IMR-90 (cell line): Measurements from ENCODE around the gene DCDC2B. TPM values are rescaled to one million over a fixed set of nuclear protein-coding genes. Genes with fewer than 3 reads are reported as not detected.

Source experiments
- ATAC-seq: fragments of 200-7000 bp; cut with Tn5 transposase; 2 replicates; pipeline ENCODE4 v1.9.1; 2020; ENCODE audit warnings: low read depth, mild to moderate bottlenecking, moderate library complexity
- BruUV-seq: library from RNA; stranded (reverse); fragments of 400-500 nt; replicated peaks from 2 replicates; lab custom pipeline; 2021; lab: Mats Ljungman, UMichigan
- CTCF ChIA-PET: fragments of 300-600 bp; formaldehyde crosslinking; extraction: SDS; loops from one replicate; lab custom pipeline; 2021; ENCODE audit warnings: antibody characterized with exemption; lab: Yijun Ruan, JAX
- POLR2A ChIA-PET: fragments of 300-600 bp; sonication (Branson Sonifier 250); formaldehyde crosslinking; loops from one replicate; lab custom pipeline; 2022; ENCODE audit warnings: antibody characterized with exemption; ENCODE audit not compliant: unreplicated experiment; lab: Charles Lee
- DNase-seq: peaks from one replicate; pipeline ENCODE4 v3.0.0; 2013
- H2AFZ ChIP-seq: replicated peaks from 2 replicates; pipeline ENCODE3; 2013; ENCODE audit warnings: low read length, mild to moderate bottlenecking; ENCODE audit not compliant: poor library complexity
- H2AK5ac ChIP-seq: 2 replicates; pipeline ENCODE4 v1.6.1; 2013; ENCODE audit warnings: low read depth, low read length, inconsistent platforms
- H2AK9ac ChIP-seq: replicated peaks from 2 replicates; pipeline ENCODE3; 2013; ENCODE audit warnings: mild to moderate bottlenecking, low read depth, low read length, moderate library complexity; ENCODE audit not compliant: poor library complexity
- H2BK120ac ChIP-seq: 2 replicates; pipeline ENCODE4 v1.6.1; 2013; ENCODE audit warnings: low read depth, low read length, inconsistent platforms
- H2BK15ac ChIP-seq: 3 replicates; pipeline ENCODE4 v1.6.1; 2013; ENCODE audit warnings: low read depth, low read length, inconsistent platforms
- H2BK20ac ChIP-seq: 2 replicates; pipeline ENCODE4 v1.6.1; 2013; ENCODE audit warnings: low read depth, mild to moderate bottlenecking, inconsistent platforms, low read length, moderate library complexity
- H2BK5ac ChIP-seq: 2 replicates; pipeline ENCODE4 v1.6.1; 2013; ENCODE audit warnings: mild to moderate bottlenecking, low read depth, low read length, inconsistent platforms; ENCODE audit not compliant: poor library complexity, severe bottlenecking
- H3K14ac ChIP-seq: replicated peaks from 2 replicates; pipeline ENCODE4 v1.6.1; 2013; ENCODE audit warnings: low read depth, low read length, inconsistent platforms
- H3K18ac ChIP-seq: 2 replicates; pipeline ENCODE4 v1.6.1; 2013; ENCODE audit warnings: low read depth, low read length, control low read depth
- H3K23ac ChIP-seq: 2 replicates; pipeline ENCODE4 v1.6.1; 2013; ENCODE audit warnings: low read depth, low read length, inconsistent platforms
- H3K27ac ChIP-seq: 2 replicates; pipeline ENCODE4 v1.5.1; 2013; ENCODE audit warnings: mild to moderate bottlenecking, control low read depth, low read length; ENCODE audit not compliant: insufficient read depth
- H3K27me3 ChIP-seq: 2 replicates; pipeline ENCODE4 v1.6.1; 2013; ENCODE audit warnings: low read length; ENCODE audit not compliant: control insufficient read depth, insufficient read depth
- H3K36me3 ChIP-seq: 2 replicates; pipeline ENCODE4 v1.6.1; 2013; ENCODE audit warnings: low read length, mixed read lengths; ENCODE audit not compliant: control insufficient read depth, insufficient read depth
- H3K4ac ChIP-seq: 2 replicates; pipeline ENCODE4 v1.6.1; 2013; ENCODE audit warnings: low read depth, low read length, inconsistent platforms
- H3K4me1 ChIP-seq: 2 replicates; pipeline ENCODE4 v1.6.1; 2013; ENCODE audit warnings: low read length, mixed read lengths; ENCODE audit not compliant: control insufficient read depth, insufficient read depth
- H3K4me2 ChIP-seq: 2 replicates; pipeline ENCODE4 v1.6.1; 2013; ENCODE audit warnings: low read depth, mild to moderate bottlenecking, control low read depth, low read length, moderate library complexity
- H3K4me3 ChIP-seq: 2 replicates; pipeline ENCODE4 v1.5.1; 2013; ENCODE audit warnings: low read depth, mild to moderate bottlenecking, control low read depth, low read length, moderate library complexity; ENCODE audit not compliant: insufficient read depth
- H3K56ac ChIP-seq: 2 replicates; pipeline ENCODE4 v1.6.1; 2013; ENCODE audit warnings: low read length, inconsistent platforms; ENCODE audit not compliant: insufficient read depth; ENCODE audit errors: extremely low read depth
- H3K79me1 ChIP-seq, 2 experiments: 2 replicates each; pipeline ENCODE4 v1.6.1; 2013; ENCODE audit warnings: low read length in 2 of 2, inconsistent platforms in 1 of 2, low read depth in 1 of 2
- H3K9ac ChIP-seq: 2 replicates; pipeline ENCODE4 v1.6.1; 2013; ENCODE audit warnings: low read depth, low read length, control low read depth
- H3K9me1 ChIP-seq: 2 replicates; pipeline ENCODE4 v1.6.1; 2013; ENCODE audit warnings: low read length, inconsistent platforms; ENCODE audit not compliant: insufficient read depth
- H3K9me3 ChIP-seq: 2 replicates; pipeline ENCODE4 v1.6.1; 2013; ENCODE audit warnings: low read length; ENCODE audit not compliant: control insufficient read depth, insufficient read depth
- H4K20me1 ChIP-seq: 2 replicates; pipeline ENCODE4 v1.6.1; 2013; ENCODE audit warnings: low read length, inconsistent platforms; ENCODE audit not compliant: insufficient read depth
- H4K5ac ChIP-seq: 2 replicates; pipeline ENCODE4 v1.6.1; 2013; ENCODE audit warnings: mild to moderate bottlenecking, low read depth, low read length, control low read depth
- H4K8ac ChIP-seq, 2 experiments: 2 replicates each; pipeline ENCODE4 v1.6.1; 2013; ENCODE audit warnings: low read depth in 2 of 2, low read length in 2 of 2, control low read depth in 1 of 2, inconsistent platforms in 1 of 2
- H4K91ac ChIP-seq: 2 replicates; pipeline ENCODE4 v1.6.1; 2013; ENCODE audit warnings: low read depth, low read length, inconsistent platforms; ENCODE audit not compliant: insufficient read depth
- BHLHE40 ChIP-seq: fragments of 150-350 bp; IDR thresholded peaks from 2 replicates; pipeline ENCODE4 v1.6.1; 2016; ENCODE audit warnings: mild to moderate bottlenecking, low read depth, low read length
- CEBPB ChIP-seq: IDR thresholded peaks from 2 replicates; pipeline ENCODE4 v1.6.1; 2012; ENCODE audit warnings: low read depth, low read length, improper control_type of control experiment
- CHD1 ChIP-seq: IDR thresholded peaks from 2 replicates; pipeline ENCODE4 v1.6.1; 2012; ENCODE audit warnings: low read depth, low read length, improper control_type of control experiment
- CTCF ChIP-seq: conservative IDR thresholded peaks from 2 replicates; pipeline ENCODE4 v1.5.1; 2012; ENCODE audit warnings: mild to moderate bottlenecking, low read depth, low read length, improper control_type of control experiment
- FOS ChIP-seq: fragments of 150-350 bp; IDR thresholded peaks from 2 replicates; pipeline ENCODE4 v1.6.1; 2016; ENCODE audit warnings: low read depth, low read length
- MAFK ChIP-seq: IDR thresholded peaks from 2 replicates; pipeline ENCODE4 v1.6.1; 2012; ENCODE audit warnings: low read depth, low read length, improper control_type of control experiment
- MAZ ChIP-seq: IDR thresholded peaks from 2 replicates; pipeline ENCODE4 v1.6.1; 2012; ENCODE audit warnings: low read depth, mild to moderate bottlenecking, low read length, improper control_type of control experiment, moderate library complexity, borderline replicate concordance
- MXI1 ChIP-seq: IDR thresholded peaks from 2 replicates; pipeline ENCODE4 v1.6.1; 2012; ENCODE audit warnings: low read depth, mild to moderate bottlenecking, low read length, moderate library complexity, borderline replicate concordance
- POLR2A ChIP-seq: IDR thresholded peaks from 2 replicates; pipeline ENCODE4 v1.6.1; 2012; ENCODE audit warnings: mild to moderate bottlenecking, low read depth, low read length
- RAD21 ChIP-seq: IDR thresholded peaks from 2 replicates; pipeline ENCODE4 v1.6.1; 2012; ENCODE audit warnings: low read length, improper control_type of control experiment
- RCOR1 ChIP-seq: IDR thresholded peaks from 2 replicates; pipeline ENCODE4 v1.6.1; 2012; ENCODE audit warnings: mild to moderate bottlenecking, low read length, improper control_type of control experiment; ENCODE audit not compliant: insufficient replicate concordance
- RFX5 ChIP-seq: IDR thresholded peaks from 2 replicates; pipeline ENCODE4 v1.8.0; 2012; ENCODE audit warnings: low read depth, mild to moderate bottlenecking, low read length, moderate library complexity
- SMC3 ChIP-seq: fragments of 150-350 bp; IDR thresholded peaks from 2 replicates; pipeline ENCODE4 v1.6.1; 2016; ENCODE audit warnings: low read depth, mild to moderate bottlenecking, antibody characterized with exemption, low read length, moderate library complexity
- WGBS, 2 experiments: methylation state at CpG; one replicate each; pipeline versions ENCODE4 v1.1.5 to v1.1.7; 2013; ENCODE audit warnings: missing lambda C conversion rate in 2 of 2; ENCODE audit not compliant: insufficient read length in 1 of 2; ENCODE audit errors: extremely low coverage in 2 of 2; 5-methylcytosine and 5-hydroxymethylcytosine counted together
- dilution Hi-C: fragments of 300-500 bp; cut with HindIII; formaldehyde crosslinking; loops from one replicate; pipeline ENCODE4 v1.14.3; 2018; ENCODE audit warnings: low sequenced_read_pairs; ENCODE audit not compliant: unreplicated experiment
- in situ Hi-C: fragments of 300-500 bp; cut with MboI; formaldehyde crosslinking; loops from 3 replicates; pipeline ENCODE4 v1.14.3; 2019; ENCODE audit warnings: low sequenced_read_pairs, inconsistent platforms, mixed read lengths
- intact Hi-C: fragments of 100-400 bp; cut with micrococcal nuclease; formaldehyde crosslinking; loops from 2 replicates; pipeline ENCODE4 v1.10.0; 2022
- polyA plus RNA-seq, 3 experiments: library from polyadenylated mRNA; depleted of rRNA; stranded (reverse); fragments of >200 nt; gene quantifications; 2 replicates each; pipeline ENCODE4 v1.2.3, GENCODE V29; 2012; ENCODE audit warnings: low replicate concordance in 1 of 3
- total RNA-seq: library from RNA; depleted of rRNA; stranded (reverse); fragments of >200 nt; gene quantifications from 2 replicates; pipeline ENCODE4 v1.2.3, GENCODE V29; 2012
- TF ChIP-seq, protein P1 (sequence below): fragments of 150-350 bp; IDR thresholded peaks from 2 replicates; pipeline ENCODE4 v1.6.1; 2017; ENCODE audit warnings: mild to moderate bottlenecking, antibody characterized with exemption, low read length, low read depth

DCDC2B gene
- total and polyA plus RNA-seq, 2 of the 4 experiments (the other 2 are of a cell fraction): not detected

- WGBS, 2 experiments: 100% methylated on average over 1 of the region's 5 CpGs; no CpG with 5 or more reads in 1 of the 2 experiments
- no peak overlapping the region for H3K18ac ChIP-seq
- ChIA-PET CTCF (no interaction called here), POLR2A (no interaction called here)
- H2BK20ac ChIP-seq: no peak overlapping the region
- TF ChIP-seq RAD21 (no peak), POLR2A (no peak; the same call in 1 of the 2 replicates), FOS (no peak), MAFK (no peak), MXI1 (no peak), RCOR1 (no peak), RFX5 (no peak), CEBPB (no peak), SMC3 (no peak), MAZ (no peak), BHLHE40 (no peak), CHD1 (no peak), CTCF (no peak)
- TF ChIP-seq, protein P1, sequence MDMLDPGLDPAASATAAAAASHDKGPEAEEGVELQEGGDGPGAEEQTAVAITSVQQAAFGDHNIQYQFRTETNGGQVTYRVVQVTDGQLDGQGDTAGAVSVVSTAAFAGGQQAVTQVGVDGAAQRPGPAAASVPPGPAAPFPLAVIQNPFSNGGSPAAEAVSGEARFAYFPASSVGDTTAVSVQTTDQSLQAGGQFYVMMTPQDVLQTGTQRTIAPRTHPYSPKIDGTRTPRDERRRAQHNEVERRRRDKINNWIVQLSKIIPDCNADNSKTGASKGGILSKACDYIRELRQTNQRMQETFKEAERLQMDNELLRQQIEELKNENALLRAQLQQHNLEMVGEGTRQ: no peak
- H4K8ac ChIP-seq: no peak overlapping the region
- H3K4me2 ChIP-seq: no peak overlapping the region
- H2BK120ac ChIP-seq: no peak overlapping the region
- no TSS peak for BruUV-seq
- intact Hi-C loops (no loop called here), dilution Hi-C loops (no loop called here), in situ Hi-C loops (no loop called here)
- DNase-seq: no peak
- peaks cover 12% of the 10 kb centered on the region for H3K4me1 ChIP-seq
- no peak overlapping the region for H3K9ac ChIP-seq
- peaks cover 0 to 24% of the 10 kb centered on the region in 2 experiments; a peak in 2 of 4 replicates for H3K79me1 ChIP-seq
- peaks cover 41% of the 10 kb centered on the region for H3K36me3 ChIP-seq
- H3K27ac ChIP-seq: no peak overlapping the region
- no peak overlapping the region for H2BK15ac ChIP-seq
- no peaks in the 10 kb centered on the region for H3K27me3 ChIP-seq
- H4K5ac ChIP-seq: no peak overlapping the region
- no peak overlapping the region for H3K4me3 ChIP-seq
- H3K9me3 ChIP-seq: no peaks in the 10 kb centered on the region
- no peak overlapping the region for H2AFZ ChIP-seq
- H3K23ac ChIP-seq: no peak overlapping the region
- H4K20me1 ChIP-seq: 0 out of 2 replicates have a peak, but pooled peaks cover 6% of the 10 kb centered on the region
- H4K91ac ChIP-seq: no peak overlapping the region
- no peak for ATAC-seq
- H2BK5ac ChIP-seq: no peak overlapping the region
- peaks cover 15% of the 10 kb centered on the region for H3K9me1 ChIP-seq
- H2AK5ac ChIP-seq: no peak overlapping the region
- H2AK9ac ChIP-seq: no peak overlapping the region
- H3K56ac ChIP-seq: no peak overlapping the region
- H3K4ac ChIP-seq: no peak overlapping the region
- no peak overlapping the region for H3K14ac ChIP-seq
These were observed 23.0 kb downstream of the DCDC2B start for GRCh38 chr1:32231843-32232432.
